DND-41 (cell line): ENCODE measurements around the gene SRSF10.

Source experiments
- ATAC-seq: fragments of 200-7000 bp; cut with Tn5 transposase; 3 replicates; pipeline ENCODE4 v1.9.1; 2021; ENCODE audit warnings: low read depth; ENCODE audit not compliant: insufficient read depth
- DNase-seq: peaks from one replicate; pipeline ENCODE4 v3.0.0-alpha.2; 2020
- H2AFZ ChIP-seq: 2 replicates; pipeline ENCODE4 v1.6.0; 2012; ENCODE audit warnings: low read depth, low read length
- H3K27ac ChIP-seq: 2 replicates; pipeline ENCODE4 v1.5.1; 2012; ENCODE audit warnings: low read length, inconsistent platforms
- H3K27me3 ChIP-seq: fragments of 200-600 bp; sonication (generic); 2 replicates; pipeline ENCODE4 v1.6.0; 2012; ENCODE audit warnings: low read length, mild to moderate bottlenecking, inconsistent platforms; ENCODE audit not compliant: insufficient read depth, poor library complexity
- H3K36me3 ChIP-seq: 2 replicates; pipeline ENCODE4 v1.5.1; 2012; ENCODE audit warnings: low read length, inconsistent platforms; ENCODE audit not compliant: insufficient read depth
- H3K4me1 ChIP-seq: 2 replicates; pipeline ENCODE4 v1.5.1; 2012; ENCODE audit warnings: mild to moderate bottlenecking, low read length; ENCODE audit not compliant: insufficient read depth
- H3K4me2 ChIP-seq: 2 replicates; pipeline ENCODE4 v1.6.0; 2012; ENCODE audit warnings: mild to moderate bottlenecking, moderate library complexity, low read length, inconsistent platforms; ENCODE audit not compliant: insufficient read depth
- H3K4me3 ChIP-seq, 2 experiments: fragments of 200-600 bp in 1 of 2; shearing (Covaris generic) in 1 of 2; 2 replicates each; pipeline ENCODE4 v1.5.1; 2012 to 2016; ENCODE audit warnings: inconsistent platforms in 2 of 2, low read length in 2 of 2, mild to moderate bottlenecking in 2 of 2, low read depth in 1 of 2, moderate library complexity in 1 of 2
- H3K79me2 ChIP-seq: 2 replicates; pipeline ENCODE4 v1.6.0; 2012; ENCODE audit warnings: low read length, inconsistent platforms; ENCODE audit not compliant: insufficient read depth
- H3K9ac ChIP-seq: 2 replicates; pipeline ENCODE4 v1.6.0; 2012; ENCODE audit warnings: low read depth, mild to moderate bottlenecking, inconsistent platforms, low read length, moderate library complexity
- H3K9me3 ChIP-seq: 2 replicates; pipeline ENCODE4 v1.5.1; 2012; ENCODE audit warnings: low read length, moderate library complexity, mild to moderate bottlenecking, inconsistent platforms; ENCODE audit not compliant: insufficient read depth, severe bottlenecking
- H4K20me1 ChIP-seq: 2 replicates; pipeline ENCODE4 v1.6.0; 2012; ENCODE audit warnings: low read length; ENCODE audit not compliant: insufficient read depth
- CTCF ChIP-seq: IDR thresholded peaks from 2 replicates; pipeline ENCODE4 v1.5.1; 2012; ENCODE audit warnings: borderline replicate concordance, low read length, moderate library complexity, mild to moderate bottlenecking; ENCODE audit not compliant: poor library complexity, severe bottlenecking; ENCODE audit errors: extremely low read depth
- EZH2 ChIP-seq: IDR thresholded peaks from 3 replicates; pipeline ENCODE4 v1.6.1; 2012; ENCODE audit warnings: borderline replicate concordance, low read depth, mild to moderate bottlenecking, moderate library complexity, low read length, inconsistent platforms; ENCODE audit not compliant: severe bottlenecking

Gene SRSF10

GRCh38 chr1:23979387-23979880 is 693 bp downstream of the SRSF10 start:
- ATAC-seq (no peak), DNase-seq (no peak)
- Histone ChIP-seq H3K27ac (peak overlapping the region; percentile 97), H3K9me3 (no peaks in the 10 kb centered on the region), H3K36me3 (peaks cover 50% of the 10 kb centered on the region), H3K9ac (peak overlapping the region; percentile 93), H3K4me1 (peaks cover 60% of the 10 kb centered on the region), H3K4me2 (peak overlapping the region; percentile 74), H3K4me3 (peak overlapping the region; percentile 70 to 95), H3K79me2 (peaks cover 60% of the 10 kb centered on the region), H3K27me3 (no peaks in the 10 kb centered on the region), H4K20me1 (peaks cover 48% of the 10 kb centered on the region), H2AFZ (peak overlapping the region; percentile 67; the same call in 1 of the 2 replicates)
- TF ChIP-seq EZH2, result no peak
- TF ChIP-seq CTCF, result no peak

- peaks cover 56% of the 10 kb centered on the region for H3K36me3 ChIP-seq
- DNase-seq, result no peak
- peaks cover 54% of the 10 kb centered on the region for H4K20me1 ChIP-seq
- peaks cover 64% of the 10 kb centered on the region for H3K4me1 ChIP-seq
- H3K27ac ChIP-seq, result peak overlapping the region; percentile 97
- peak overlapping the region; percentile 93 for H3K9ac ChIP-seq
- ATAC-seq, result no peak
- H3K4me2 ChIP-seq, result peak overlapping the region; percentile 74
- H3K79me2 ChIP-seq, result peaks cover 66% of the 10 kb centered on the region
- no peaks in the 10 kb centered on the region for H3K9me3 ChIP-seq
- no peaks in the 10 kb centered on the region for H3K27me3 ChIP-seq
- H2AFZ ChIP-seq, result no peak overlapping the region
- H3K4me3 ChIP-seq, result peak overlapping the region; percentile 70 to 95
- TF ChIP-seq EZH2 (no peak), CTCF (no peak)
These were observed 1.3 kb downstream of the SRSF10 start for GRCh38 chr1:23978805-23979204.

- Histone ChIP-seq H3K79me2 (peaks cover 76% of the 10 kb centered on the region), H3K9ac (peak overlapping the region; percentile 93), H3K27me3 (no peaks in the 10 kb centered on the region), H3K36me3 (peaks cover 66% of the 10 kb centered on the region), H3K27ac (peak overlapping the region; percentile 53), H2AFZ (no peak overlapping the region), H3K4me3 (peak overlapping the region; percentile 70 to 95; a peak in 3 of 4 replicates), H3K9me3 (no peaks in the 10 kb centered on the region), H4K20me1 (peaks cover 64% of the 10 kb centered on the region), H3K4me2 (peak overlapping the region; percentile 74), H3K4me1 (peaks cover 71% of the 10 kb centered on the region)
- TF ChIP-seq CTCF (no peak), EZH2 (no peak)
- ATAC-seq (no peak), DNase-seq (no peak)
These were observed 2.3 kb downstream of the SRSF10 start for GRCh38 chr1:23977854-23978191.
